ENCODE measurements around the gene EVC.

DNA sequence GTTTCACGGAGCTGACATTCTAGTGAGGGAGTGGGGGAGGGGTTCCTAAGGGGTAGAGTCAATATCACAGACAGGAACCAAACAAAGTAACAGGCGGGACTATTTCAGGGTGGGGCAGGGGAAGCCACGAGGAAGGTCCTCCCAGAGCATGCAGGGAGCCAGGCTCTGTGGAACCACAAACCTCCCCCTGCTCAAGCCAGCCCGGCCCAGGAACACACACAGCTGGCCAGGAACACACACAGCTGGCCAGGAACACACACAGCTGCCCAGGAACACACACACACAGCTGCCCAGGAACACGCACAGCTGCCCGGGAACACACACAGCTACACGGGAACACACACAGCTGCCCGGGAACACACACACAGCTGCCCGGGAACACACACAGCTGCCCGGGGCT is 27.4 kb upstream of the EVC start:
- TF ChIP-seq, protein P1, sequence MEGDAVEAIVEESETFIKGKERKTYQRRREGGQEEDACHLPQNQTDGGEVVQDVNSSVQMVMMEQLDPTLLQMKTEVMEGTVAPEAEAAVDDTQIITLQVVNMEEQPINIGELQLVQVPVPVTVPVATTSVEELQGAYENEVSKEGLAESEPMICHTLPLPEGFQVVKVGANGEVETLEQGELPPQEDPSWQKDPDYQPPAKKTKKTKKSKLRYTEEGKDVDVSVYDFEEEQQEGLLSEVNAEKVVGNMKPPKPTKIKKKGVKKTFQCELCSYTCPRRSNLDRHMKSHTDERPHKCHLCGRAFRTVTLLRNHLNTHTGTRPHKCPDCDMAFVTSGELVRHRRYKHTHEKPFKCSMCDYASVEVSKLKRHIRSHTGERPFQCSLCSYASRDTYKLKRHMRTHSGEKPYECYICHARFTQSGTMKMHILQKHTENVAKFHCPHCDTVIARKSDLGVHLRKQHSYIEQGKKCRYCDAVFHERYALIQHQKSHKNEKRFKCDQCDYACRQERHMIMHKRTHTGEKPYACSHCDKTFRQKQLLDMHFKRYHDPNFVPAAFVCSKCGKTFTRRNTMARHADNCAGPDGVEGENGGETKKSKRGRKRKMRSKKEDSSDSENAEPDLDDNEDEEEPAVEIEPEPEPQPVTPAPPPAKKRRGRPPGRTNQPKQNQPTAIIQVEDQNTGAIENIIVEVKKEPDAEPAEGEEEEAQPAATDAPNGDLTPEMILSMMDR (conservative IDR thresholded peaks at IDR 0.05; ENCODE audit: low read depth, low read length) = no peak
- TF ChIP-seq EZH2 (IDR thresholded peaks at IDR 0.05; ENCODE audit: borderline replicate concordance, low read depth, low read length, poor library complexity, severe bottlenecking) = no peak
